Stimulated activated CD4-positive, alpha-beta T cell treated with anti-CD3 and anti-CD28 coated beads, Interleukin-1b, Interleukin-23, amount 100 ng/mL, for 4 hours (primary cell): ENCODE data around the gene TCP11.

Source experiments
- DNase-seq, 2 donors: peaks; one replicate each; pipeline ENCODE4 v3.0.0-alpha.2; 2020; ENCODE audit warnings: low read depth in 2 of 2

TCP11 gene

DNA sequence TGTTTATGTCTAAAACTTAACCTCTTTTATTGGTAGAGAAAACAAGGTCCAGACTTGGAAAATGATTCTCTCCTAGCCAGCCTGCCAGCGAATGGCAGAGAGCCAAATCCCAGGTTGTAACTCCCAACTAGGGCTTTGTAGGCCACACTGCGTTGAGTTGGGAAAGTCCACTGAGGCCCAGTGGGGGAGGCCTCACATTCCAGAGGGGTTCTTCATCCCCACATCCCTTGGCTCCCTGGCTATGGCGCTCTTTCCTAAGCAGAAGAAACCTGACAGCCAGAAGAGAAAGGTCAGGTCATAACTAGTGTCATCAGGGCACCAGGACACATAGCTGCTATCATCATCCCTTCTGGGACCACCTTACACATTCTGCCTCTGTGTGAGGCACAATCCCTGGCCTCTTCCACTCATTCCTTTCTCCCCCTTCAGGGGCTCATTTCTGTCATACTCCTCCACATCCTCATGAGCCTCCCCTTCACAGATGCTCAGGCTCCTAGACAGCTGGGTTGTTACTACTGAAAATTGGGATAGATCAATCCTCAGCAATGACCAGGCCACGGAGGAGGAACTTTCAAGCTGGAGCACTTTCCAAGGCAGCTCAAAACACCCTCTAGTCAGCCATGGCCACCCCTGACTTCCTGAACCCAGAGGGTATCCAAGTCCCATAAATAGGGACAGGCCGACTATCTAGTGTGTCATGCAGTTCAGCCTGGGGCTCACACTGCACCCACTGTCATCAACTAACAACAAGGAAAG lies 48.6 kb downstream of the TCP11 start:
- DNase-seq = no peak

- no peak for DNase-seq
These were observed 49.6 kb downstream of the TCP11 start for GRCh38 chr6:35091346-35092083.

DNA sequence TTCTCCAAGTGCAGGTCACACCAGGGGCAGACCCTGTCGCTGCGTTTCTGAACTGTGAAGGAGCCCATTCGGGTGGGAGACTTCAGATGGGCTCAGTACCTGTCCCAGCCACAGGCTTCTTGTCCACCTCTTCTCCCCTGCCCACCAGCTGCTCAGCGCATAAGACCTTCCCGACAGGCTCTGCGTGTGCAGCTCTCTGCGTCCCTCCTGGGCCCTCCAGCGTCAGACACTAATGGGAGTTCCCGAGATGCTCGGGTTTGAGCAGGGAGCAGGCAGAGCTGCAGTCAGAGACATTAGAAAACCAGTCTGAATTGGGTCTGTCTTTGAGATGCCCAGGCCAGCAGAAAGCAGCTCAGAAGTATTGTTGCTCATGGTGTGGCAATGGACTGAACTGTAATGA lies 50.4 kb downstream of the TCP11 start:
- no peak for DNase-seq

DNA sequence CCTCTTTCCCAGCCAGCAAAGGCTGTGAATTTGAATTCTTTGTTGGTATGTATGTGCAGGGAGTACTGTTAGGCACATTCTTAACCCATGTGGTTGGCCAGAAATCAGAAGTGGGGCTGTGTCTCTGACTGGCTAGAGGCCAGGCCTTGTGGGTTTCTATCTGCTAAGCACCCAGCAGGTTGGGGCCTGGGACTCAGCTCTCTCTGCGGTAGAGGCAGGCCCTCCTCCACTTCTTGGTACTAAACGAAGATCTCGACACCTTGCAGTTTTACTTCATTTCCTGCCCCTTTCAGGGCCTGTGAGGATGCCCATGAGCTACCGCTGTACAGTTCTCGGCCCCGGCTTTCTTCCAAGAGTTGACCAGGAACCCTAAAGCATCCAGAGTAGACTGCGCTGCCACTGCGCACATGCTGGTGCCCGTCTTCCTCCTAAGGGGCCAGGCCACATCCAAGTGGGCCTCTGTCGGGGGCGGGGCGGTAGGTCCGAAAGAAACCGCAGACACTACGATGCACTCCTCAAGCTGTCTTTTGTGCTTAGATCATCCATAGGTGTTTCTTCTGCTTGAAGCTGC lies 51.1 kb downstream of the TCP11 start:
- no peak for DNase-seq

DNA sequence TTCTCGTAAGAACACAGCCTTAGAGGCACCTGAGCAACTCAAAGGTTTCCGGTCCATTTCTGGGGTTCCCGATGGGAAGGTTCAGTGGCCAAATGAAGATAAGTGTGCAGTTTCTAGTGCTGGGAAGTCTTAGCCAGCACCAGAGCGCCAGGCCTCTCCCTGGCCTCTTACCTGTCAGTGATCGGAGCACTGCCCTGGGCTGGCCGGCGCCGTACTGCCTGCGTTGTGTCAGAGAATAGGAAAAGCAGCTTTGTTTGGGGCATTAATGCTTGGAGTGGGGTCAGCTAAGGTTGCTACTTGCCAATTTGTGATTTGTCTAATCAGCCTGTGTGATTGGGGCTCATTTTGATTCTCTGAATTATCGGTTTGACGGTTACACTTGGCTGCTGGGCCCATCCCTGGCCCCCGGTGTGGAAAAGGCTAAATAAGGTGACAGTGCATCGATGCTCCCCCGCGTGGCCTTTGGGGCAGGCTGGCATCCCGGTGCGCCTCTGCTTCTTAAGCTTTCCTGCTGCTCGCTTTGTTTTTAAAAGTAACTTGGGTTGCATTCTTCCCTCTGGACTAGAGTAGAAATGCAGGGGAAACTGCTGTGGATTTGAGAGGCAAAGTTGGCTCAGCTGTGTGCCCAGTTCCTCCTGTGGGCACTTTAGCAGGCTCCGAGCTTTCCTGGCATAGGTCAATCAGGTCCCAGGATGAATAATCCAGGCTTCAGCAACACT lies 51.8 kb downstream of the TCP11 start:
- no peak for DNase-seq

GRCh38 chr6:35088281-35089215 lies 52.6 kb downstream of the TCP11 start:
- DNase-seq = no peak

DNA sequence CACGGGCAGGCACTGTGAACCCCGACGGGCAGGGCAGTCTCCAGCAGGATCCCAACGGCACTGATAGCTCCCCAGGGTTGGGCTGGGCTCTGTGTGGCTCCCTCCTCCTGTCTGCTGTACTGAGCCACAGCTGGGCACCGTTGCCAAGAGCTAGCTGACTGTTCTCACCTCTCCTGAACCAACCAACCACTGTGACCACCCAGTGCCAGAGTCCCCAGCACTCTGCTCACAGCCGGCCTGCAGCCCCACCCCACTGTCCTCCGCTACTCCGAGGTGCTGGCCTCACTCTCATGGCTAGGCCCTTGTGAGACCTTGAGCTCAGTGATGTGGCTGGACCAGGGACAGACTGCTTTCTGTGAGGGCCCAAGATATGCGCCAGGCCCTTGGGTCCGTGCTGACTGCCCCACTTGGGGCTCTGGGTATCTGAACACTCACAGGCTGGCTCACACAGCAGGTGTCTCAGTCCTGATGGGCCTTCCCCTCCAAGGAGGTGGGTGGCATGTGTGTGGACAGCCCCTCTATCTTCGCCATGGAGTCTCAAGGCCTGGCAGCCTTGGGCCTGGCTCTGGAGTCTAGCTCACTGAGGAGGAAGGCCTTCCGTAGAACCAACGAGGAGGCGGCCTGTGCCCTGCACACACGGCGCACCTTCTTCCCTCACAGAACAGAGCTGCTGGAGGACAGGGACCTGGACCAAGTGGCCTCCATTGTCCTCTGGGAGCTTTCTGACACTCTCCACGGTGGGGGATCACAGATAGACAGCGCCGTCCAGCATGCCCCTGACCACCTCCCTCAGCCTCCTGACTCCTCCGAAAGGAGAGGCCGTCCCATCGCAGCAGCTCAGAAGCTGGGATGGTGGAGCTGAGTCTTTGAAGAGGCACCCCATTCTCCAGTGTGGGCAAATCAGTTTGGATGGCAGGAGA lies 53.5 kb downstream of the TCP11 start:
- no peak for DNase-seq

DNA sequence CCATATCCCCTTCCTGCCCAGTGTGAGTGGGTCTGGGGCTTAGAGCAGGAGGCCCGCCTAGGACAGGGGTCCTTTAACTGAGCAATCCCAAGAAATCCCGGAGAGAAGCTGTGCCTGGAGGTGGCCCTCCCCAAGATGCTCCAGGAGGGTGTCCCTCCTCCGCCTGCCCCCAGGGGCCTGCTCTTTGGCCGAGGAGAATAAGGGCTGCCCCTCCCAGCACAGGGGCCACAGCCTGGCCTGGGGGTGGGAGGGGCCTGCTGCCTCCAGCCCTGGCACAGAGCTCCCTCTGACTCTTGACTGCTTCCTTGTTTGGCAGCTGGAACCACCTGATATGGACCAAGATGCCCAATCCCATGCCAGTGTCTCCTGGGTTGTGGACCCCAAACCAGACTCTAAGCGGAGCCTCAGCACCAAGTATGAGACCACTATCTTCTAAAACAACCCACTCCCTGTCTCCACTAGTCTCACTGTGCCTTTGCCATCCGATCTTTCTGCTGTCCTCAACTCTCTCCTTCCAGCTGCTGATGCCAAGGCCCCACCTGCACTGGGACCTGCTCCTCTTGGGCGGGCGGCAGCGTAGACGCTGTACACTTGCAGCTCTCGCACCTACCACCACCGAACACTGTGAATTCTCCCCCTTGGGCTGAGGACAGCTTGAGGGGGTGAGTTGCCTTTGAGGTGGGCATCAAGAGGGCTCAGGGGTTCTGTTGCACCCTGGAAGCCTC lies 54.3 kb downstream of the TCP11 start:
- DNase-seq = no peak

DNA sequence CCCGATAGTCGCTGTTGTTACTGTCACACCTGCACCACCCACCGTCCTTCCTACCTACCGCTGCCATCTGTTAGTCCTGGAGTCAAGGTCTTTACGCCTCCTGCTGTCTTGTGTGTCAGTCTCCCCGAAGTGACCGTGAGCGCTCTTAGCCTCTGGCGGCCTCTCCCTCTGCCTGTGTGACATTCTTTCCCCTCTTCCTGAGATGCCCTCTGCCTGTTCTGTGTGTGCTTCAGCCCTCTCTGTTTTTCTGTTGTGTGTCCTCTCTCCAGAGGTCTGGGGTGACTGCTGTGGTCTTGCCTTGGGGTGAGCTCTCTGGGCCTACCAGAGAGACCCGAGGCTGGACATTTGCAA lies 54.9 kb downstream of the TCP11 start:
- DNase-seq = no peak

GRCh38 chr6:35085359-35086281 lies 55.5 kb downstream of the TCP11 start:
- DNase-seq = no peak

DNA sequence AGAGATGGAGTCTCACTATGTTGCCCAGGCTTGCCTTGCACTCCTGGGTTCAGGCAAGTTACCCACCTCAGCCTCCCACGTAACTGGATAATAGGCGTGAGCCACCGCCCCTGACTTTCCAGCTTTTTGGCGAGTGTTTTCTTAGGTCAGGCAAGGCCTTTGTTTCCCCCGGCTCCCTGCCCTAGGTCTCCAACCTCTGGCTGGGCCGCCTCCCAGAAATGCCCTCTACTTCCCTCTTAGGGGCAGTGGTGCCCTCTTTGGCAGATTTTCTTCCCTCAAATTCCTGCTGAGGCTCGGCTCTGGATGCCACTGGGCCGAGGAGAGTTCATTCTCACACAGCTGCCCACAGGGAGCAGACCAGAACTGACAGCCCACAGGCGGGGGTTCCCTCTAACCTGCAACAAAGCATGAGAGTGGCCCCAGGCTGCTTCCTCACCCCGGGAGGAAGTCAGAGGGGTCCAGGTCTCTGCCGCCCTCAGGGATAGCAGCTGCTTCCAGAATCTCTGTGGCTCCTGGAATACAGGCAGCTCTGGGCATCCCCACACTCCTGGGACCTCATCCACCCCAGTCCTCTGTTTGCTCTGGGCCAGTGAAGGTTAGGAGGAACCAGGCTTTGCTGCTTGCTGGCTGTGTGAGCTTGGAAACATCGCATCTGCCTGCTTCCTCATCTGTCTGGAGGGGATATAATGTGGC lies 56.5 kb downstream of the TCP11 start:
- no peak for DNase-seq

DNA sequence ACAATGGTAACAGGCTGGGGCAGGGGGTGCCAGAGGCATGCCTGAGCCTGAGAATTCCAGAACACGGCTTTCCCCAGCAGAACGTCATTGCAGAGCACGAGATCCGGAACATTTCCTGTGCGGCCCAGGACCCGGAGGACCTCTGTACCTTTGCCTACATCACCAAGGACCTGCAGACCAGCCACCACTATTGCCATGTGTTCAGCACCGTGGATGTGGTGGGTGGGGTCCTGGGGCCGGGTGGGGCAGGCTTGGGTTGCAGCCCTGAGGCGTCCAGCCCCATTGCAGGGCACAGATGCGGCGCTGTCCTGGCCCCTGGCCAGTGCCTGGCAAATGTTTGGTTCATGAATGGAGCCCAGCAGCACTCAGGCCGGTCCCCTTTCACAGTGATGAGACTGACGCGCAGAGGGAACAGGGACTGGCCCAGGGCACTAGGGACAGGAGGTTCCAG lies 57.1 kb downstream of the TCP11 start:
- no peak for DNase-seq

- DNase-seq = no peak
These were observed 57.6 kb downstream of the TCP11 start for GRCh38 chr6:35083507-35083906.

- no peak for DNase-seq
These were observed 58.3 kb downstream of the TCP11 start for GRCh38 chr6:35082733-35083403.

DNA sequence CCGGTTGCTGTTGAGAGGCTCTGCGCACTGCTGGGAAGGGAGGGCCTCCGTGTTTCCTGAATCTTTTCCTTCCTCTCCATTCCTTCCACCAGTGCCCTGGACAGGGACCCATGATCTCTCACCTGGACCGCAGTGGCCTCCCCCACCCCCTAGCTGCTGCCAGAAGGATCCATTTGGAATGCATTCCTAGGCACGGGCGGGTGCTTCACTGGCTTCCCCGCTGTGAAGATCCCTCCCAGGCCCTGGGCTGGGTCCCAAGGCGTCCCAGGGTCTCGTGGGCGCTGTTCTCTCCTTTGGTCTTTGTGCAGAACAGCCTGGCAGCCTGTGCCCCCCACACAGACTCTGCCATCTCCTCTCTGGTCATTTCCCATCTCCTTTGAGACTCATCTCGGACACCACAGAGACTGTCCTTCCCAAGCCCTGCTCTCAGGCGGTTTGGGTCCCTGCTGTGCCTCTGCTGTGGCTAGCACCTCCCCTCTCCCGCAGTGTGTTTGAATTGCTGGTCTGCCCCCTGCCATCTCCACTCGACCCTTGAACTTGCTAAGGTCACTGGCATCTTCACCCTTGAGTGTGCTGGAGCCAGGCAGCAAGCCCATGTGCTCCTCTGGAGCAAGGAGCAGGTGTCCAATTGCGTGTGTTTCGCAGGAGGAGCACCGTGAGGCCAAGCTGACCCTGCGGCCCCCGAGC lies 59.0 kb downstream of the TCP11 start:
- DNase-seq = no peak

GRCh38 chr6:35081426-35081851 lies 59.7 kb downstream of the TCP11 start:
- no peak for DNase-seq
